Left renal cortex interstitium (tissue), 4 donors: ENCODE results near the gene CASZ1. TPM values are rescaled to one million over a fixed set of nuclear protein-coding genes. Genes with fewer than 3 reads are reported as not detected.

ENCODE experiments used
- DNase-seq, 4 donors: peaks; one replicate each; pipeline ENCODE4 v3.0.0-alpha.2; 2013; ENCODE audit warnings: low read depth in 4 of 4, low spot score in 2 of 4, missing footprints in 1 of 4
- polyA plus RNA-seq, 4 donors: library from polyadenylated mRNA; unstranded; fragments of 120-200 nt; gene quantifications; one replicate each; pipeline ENCODE4 v1.2.1, GENCODE V29; 2013; ENCODE audit not compliant: insufficient read length in 4 of 4

CASZ1 gene
- polyA plus RNA-seq, 4 donors: 13.5 to 24.4 (median 19.8) TPM

DNA sequence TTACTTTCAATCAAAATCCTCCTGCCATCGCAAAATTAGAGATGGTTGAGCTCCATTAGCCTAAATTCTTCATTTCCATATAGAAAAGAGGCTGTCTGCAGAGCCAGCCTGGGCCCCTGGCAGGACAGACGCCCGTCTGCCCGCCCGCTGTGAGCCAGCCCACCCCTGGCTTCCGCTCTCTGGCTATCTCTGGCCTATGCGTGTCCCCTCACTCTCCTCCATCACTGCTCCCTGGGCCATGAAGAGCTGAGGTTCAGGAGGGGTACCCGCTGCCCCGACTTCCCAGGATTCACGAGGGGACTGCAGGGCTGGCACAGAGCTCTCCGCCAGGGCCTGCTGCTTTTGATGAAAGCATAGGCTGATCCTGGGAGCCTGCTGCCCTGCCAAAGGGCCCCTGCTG is 117.6 kb downstream of the CASZ1 start:
- DNase-seq: no peak

DNA sequence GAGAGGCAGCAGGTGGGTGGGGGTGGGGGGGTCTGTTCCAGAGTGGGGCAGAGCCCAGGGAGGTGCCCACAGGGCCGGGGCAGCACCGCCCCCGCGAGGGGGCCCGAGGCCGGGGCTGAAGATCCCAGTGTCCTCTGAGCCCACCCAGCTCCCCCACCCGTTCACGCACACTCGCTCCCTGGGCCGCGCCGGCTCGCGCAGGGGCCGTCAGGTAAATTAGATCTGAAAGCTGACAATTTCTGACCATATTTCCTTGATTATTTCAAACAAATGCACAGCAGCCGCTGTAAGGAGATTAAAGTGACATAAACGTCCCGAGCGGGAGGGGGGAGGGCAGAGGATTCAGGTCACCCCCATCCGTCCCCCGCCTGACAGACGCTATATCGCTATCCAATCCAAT is 118.0 kb downstream of the CASZ1 start:
- DNase-seq: no peak

DNA sequence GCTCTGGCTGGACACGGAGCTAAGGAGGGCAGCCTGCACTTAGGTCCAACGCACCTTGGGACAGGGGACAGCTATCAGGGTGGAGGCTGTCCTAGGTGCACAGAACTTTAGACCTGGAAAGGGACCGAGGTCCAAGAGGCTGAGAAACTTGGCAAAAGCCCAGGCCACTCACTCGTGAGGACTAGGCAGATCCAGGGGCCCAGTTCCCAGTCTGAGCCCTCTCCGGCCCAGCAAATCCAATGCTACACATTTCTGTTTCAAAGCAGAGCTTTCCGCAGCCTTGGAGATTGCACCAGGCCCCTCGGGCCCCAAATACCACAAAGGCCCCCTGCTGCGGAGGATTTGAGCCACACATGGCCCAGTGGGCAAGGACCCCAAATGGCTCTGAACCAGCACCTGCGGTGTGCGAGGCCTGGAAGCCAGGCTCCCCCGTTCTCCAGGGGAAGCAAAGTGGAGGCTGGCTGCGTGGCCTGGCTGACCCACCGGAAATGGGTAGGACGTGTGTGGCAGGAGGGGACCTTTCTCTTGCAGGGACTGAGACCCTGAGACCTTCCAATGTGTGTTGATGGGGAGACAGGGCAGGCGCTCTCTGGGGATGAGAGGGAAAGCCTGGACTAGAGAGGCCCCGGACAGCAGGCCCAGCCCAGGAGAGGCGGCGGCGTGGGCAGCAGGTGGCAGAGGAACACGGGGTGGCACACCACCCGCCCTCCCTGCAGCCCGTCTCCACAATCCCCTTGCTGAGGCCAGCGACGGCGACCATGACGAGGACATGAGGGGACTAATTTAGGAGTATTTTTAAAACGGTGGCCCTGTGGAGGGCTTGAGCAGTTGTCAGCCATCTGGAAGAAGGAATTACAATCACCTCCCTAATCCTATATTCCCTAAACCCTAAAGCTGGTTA is 118.7 kb downstream of the CASZ1 start:
- DNase-seq: no peak

DNA sequence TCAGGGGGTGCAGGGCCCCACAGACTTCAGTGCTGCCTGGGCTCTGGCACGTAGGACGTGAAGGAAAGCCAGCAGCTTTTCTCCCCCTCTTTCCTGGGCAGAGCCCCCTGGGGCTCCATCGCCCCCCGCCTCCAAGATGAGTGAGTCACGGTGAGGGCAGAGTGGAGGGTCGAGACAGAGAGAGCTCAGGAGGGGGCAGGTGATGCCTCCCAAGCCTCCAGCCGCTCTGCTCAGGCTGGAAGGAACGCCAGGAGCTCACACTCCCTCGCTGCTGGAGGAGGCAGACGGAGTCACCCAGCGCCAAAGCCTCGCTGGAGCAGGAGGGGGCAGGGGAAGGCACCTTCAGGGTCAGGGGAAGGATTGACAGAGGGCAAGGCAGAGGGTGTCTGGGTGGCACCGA is 119.5 kb downstream of the CASZ1 start:
- no peak for DNase-seq

DNA sequence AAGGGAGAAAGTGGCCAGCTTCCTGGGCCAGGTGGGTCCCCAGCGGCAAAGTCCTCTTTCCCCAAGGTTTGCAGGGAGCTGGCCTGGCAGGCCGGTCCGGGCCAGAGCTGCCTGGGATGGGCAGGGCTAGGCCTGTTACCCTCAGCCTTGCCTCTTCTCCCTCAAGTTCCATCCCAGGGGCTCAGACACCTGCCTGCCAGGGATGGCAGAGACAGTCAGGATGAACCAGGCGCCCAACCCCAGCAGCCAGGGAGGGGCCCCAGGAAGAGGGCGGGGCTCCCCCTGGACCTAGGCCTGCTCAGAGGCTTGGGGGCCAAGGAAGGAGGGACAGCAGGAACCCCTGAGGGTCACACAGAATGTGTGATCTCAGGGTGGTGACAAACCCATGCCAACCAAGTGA is 120.6 kb downstream of the CASZ1 start:
- no peak for DNase-seq

DNA sequence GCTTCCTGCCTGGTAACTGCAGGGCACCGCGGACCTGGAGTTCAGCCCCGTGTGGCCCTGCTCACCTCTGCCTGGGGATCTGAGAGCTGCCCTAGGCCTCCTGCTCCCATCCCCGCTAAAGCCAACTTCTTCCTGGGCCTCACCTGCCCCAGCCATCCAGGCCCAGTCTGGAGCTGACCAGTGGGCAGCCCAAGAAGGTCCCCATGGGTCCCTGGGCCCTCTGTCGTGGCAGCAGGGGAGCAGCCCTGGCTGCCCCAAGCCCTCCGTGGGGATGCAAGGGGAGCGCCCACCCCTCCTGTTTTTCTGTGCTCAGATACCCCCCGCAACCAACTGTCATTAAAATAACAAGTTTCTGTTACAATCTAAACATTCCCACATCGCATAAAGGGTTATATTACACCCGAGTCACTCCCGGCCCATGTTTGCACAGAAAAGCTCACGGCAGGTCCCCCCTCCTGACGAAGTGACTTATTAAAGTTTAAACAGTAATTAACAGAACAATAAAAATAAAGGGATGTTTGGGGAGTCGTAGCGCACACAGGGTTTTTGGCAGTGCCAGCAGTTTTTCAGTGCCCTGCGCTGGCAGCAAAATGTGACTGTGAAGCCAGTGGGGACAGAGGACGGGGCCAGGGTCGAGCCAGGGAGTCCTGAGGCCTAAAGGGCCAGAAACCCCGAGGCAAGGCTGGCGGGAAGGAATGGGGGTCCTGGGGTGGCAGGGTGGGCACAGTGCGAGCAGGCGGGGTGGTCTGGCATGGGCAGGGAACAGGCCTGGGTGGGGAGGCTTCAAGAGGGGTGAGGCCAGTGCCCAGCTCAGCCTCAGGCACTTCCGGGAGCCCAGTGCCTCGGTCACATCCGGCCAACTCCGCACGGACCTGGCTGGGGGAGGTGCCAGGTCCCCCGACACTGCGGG is 121.5 kb downstream of the CASZ1 start:
- DNase-seq: no peak

DNA sequence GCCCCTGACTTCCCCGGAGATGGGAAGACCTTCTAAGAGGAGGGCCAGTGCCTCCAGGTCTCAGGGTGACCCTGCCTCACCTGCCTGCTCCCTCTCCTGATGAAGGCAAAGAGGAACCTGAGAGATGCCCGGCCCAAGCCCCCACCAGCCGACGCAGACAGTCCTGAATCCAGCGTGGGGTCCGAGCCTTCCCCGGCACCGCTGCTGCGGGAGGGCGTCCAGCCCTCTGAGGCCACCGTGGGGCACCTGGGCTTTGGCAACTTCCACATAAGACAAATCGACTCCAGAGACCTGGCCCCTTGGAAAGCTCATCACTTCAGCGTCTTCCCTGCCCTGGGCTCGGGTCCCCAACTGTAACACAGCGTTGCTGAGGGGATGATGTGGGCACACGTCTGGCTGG is 122.2 kb downstream of the CASZ1 start:
- DNase-seq: no peak

DNA sequence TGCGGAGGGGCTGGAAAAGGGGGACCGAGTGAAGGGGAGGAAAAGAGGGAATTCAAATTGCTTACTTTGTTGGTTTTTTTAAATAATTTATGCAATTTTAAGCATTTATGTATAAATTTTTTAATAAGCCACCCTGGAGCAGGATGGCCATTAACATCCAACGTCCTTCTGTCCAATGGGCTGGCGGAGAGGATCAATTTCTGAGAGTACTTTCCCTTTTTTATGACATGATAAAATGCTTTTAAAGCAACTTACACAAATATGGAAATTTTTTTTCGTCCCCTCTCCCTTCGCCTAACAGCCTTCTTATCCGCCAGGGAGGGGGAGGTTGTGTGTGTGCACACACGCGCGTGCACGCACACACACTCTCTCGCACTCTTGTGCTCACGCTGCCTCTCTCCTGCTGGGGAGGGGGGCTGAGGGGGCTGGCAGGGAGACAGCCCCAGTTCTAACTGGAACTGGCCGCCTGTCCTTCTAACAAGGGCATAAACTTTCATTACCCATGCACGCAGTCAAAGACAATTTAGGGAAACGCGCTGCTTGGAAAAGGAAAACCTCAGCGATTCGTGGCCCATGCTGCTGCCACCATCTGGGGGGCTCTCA is 123.2 kb downstream of the CASZ1 start:
- no peak for DNase-seq

DNA sequence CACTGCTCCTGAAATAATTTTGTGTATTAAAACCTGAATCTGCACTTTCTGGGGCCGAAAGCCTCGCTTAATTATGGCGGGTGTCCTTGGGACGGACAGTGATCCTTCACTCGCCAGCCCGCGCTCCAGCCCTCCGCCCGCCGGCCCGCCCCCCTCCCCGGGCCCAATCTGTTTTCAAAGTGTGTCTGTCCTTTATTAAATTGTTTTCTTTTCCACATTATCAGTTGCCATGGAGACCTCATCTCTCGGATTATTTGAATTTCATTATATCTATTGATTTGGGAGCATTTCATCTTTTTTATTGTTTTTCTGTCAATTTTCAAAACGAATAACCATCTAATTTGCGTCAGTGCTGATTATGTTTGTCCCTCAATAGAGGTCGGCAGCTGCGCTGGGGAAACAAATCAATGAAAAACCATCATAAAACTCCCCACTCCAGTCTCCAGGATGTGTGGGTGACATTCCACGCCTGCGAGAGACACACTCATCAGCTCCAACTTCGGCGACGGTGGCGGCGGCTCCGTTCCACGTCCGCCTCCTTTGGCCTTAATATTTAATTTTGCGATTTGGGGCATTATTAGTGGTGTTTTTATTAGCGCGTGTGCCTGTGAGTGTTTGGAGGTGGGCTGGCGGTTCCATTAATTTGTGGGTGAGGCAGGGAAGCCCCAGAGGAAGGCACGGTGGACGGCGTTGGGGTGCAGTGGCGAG is 123.9 kb downstream of the CASZ1 start:
- DNase-seq: no peak

DNA sequence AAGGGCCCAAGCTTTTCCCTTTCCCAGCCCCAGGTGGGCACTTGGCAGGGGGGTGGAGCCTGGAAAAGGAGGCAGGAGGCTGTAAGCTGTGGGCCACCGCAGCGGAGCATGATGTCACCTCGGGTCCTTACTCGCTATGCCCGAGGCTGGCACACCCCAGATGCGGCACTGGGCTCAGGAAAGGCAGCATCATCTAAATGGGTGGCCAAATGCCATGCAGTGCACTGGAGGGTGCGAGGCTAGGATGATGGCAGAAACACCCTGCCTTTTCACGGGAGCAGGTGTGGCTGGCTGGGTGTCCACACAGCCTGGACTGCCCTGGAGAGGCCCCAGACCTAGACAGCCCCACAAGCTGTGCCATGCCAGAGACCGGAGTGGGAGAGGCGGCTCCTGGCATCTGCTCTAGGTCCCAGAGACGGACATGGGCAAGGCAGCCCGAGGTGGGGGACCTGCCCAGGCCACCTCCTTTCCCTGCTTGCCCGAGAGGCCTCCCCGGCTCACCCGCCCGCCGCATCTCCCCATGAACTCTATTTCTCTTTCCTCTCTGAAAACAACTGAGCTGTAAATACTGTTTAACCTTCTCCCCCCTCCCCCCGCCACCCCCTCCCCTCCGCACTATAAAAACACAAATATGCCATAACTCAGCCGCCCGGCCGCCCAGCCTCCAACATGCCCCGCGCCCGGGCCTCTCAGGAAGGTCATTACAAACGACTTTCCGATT is 124.7 kb downstream of the CASZ1 start:
- DNase-seq: no peak

DNA sequence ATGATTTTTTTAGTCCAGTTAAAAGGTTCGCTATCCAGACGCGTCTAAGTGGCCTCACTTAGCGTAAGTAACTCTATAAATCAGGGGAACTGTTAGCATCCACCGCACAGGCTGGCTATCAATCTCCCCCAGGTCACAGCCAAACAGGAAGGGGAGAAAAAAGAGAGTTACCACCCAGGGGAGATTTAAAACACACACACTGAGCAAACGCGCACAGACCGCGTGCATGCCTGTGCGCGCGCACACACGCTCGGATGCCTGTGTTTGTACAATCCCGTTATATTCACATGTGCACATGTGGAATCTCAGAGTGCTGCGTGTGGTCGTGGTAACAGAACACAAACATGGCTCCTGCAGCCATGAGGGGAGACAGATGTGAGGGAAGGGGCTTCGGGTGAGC is 125.4 kb downstream of the CASZ1 start:
- DNase-seq: no peak

DNA sequence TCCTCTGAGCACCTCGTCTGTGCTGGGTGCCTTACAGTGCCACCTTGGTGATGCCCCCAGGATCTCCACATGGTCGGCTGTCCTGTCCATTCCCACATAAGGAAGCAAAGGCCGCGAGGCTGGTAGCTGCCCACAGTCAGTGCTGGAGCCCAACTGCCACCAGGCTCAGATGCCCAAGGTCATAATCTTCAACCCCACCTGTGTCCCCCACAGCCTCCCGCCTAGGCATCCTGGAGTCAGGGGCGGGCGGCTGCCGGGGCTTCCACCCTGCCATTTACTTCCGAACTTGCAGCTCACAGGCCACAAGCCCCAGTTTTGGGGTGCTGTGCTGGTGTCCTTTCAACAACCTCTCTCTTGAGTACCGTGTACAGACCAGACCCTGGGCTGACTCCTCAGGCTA is 126.3 kb downstream of the CASZ1 start:
- DNase-seq: no peak

DNA sequence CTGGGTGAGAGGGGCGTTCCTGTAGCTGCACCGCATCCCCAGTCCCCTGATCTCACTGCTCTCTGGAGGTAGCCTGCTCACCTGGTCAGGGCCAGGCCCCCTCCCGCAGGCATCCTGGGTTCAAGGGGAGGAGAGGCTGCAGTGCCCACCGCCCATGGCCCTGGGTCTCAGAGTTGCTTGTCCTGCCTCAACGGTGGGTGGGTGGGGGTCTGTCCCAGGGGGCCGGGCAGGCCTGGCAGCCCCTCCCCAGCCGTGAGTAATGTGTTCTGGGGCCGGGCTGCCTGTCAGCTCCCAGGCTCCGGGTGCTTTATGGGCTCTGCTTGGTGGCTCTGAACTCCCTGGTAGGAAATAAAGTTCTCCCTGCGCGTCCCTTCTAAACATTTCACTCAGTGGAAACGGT is 126.9 kb downstream of the CASZ1 start:
- DNase-seq: no peak

DNA sequence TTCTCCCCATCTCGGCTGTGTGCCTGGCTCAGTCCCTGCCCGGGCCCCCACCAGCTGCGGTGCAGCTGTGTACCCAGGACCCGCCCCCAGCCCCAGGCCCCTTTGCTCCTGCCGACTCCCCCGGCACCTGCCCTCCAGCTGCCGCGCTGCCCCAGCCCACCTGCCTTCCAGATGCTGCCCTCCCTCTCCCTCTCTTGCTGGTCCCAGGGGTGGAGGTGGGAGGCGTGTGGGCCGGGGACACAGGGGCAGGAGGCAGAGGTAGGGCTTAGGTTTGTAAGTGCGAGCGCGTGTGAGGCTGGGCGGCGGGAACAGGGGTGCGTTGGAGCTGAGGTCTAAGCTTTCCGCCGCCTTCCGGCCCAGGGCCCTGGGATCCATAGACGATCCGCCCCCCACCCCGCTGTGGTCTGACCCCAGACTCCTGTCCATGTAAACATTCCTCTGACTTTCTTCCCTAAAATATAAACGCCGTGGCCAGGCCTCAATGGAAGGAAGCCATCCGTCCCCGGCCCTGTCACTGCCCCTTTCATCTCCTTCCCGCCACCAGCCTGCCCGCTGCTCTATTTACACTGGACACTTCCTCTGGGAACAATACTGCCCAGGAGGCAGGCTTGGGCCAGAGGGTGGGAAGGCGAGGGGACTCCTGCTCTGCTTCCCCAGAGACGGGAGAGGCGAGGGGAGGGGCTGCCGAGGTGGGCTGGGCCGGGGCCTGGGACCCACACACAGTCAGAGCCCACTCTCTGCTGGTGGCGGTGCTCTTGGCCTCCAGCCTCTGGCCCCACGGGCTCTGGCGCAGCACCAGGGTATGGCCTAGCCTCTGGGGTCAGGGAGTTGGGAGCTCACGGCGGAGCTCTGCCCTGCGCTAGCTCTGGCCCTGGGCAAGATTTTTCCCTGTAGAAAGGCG is 128.3 kb downstream of the CASZ1 start:
- DNase-seq: no peak

DNA sequence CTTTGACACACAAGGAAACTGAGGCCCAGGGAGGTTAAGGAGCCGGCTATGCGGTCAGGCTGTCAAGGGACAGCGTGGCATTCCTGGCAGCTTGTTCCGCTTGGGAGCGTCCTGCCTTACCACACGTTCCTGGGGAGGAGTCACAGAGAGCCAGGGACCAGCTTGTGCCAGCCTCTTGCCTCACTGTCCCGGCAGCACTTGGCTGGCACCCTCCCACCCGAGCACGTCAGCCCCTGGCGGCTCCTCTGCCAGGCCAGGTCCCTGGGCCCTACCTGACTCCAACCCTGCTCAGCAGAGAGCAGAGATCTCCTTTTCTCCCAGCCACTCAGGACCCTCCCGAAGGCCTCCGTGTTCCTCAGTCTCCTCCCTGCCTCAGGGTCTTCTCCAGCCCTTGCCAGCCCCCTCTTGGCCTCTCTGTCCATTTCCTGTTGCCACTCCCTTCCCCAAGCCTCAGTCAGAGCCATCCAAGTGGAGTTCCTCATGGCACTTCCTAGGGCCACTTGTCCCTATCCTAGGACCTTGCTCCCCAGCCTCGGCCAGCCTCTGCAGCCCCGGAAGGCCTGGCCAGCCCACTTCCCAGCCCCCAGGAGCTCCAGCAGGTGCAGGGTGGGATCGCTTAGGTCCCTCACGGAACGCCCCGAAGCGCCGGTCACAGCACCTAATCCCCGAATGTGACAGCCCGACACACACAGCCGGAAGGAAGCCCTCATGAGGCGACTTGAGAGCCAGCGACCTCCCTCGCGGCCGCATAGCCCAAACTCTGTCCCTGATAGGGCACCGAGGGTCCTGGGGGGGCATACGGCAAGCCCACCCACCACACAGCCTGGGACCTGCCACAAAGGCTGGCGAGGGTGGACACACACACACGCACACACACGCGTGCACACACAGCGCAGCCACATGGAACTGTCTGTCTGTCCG is 130.3 kb downstream of the CASZ1 start:
- DNase-seq: no peak

DNA sequence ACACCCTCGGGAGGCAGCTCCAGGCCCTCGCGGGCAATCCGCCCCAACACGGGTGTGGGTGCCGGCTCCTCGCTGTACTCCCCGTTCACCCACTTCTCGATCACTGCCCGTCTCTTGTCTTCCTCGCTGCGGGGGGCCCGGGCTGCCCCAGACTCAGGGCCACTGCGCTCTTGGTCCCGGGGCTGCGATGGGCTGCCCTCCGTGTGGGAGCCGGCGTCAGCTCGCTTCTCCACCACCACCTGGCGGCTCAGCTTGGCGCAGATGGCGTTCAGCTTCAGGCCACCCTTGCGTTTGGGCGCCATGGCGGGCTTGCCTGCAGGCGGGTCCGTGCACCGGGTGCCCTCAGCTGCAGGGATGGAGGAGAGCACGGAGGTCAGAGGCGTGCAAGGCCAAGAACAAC is 131.2 kb downstream of the CASZ1 start:
- DNase-seq: no peak

DNA sequence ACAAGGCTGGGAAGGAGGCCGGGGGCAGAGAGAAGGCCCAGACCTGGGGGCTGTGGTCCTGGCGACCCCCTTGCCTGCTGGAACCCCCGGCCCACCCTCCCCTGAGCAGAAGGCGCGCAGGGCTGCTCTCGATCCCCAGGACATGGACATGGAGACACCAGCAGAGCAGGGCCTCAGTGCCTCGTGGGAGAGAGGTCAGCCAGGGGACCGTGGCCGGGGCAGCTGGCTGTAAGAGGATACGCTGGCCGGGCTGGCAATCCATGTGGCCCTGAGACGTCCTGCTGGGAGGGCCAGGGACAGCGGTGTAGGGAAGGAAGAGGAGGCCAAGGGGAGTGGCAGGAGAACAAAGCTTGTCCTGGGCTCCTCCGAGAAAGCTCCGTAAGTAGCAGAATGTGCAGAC is 132.2 kb downstream of the CASZ1 start:
- no peak for DNase-seq

DNA sequence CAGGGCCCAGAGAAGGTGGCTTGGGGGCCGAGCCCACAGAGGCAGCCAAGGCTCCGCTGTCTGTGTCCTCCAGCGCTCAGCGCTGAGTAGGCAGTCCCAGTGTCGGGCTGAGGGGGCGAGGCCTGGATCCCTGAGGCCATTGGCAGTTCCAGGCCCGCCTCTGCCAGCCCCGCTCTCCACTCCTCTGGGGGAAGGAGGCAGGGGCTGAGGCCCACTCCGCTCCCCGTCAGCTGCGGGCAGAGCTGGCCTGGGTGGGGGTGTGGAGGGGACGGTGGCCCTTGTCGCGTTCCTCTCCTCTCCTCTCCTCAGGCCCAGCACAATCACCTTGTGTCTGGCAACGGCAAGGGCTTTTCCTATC is 132.8 kb downstream of the CASZ1 start:
- DNase-seq: no peak
